Activated CD4-positive, CD25-positive, alpha-beta regulatory T cell treated with anti-CD3 and anti-CD28 coated beads, Interleukin-2, amount 50 U/mL, for 16 hours (primary cell): ENCODE data around the gene WNK1.
"Not testable (repeated sequence)": the region's sequence is repeated elsewhere in the genome, so short reads cannot be mapped to it uniquely, and the experiment has no call there.

Experiments
- DNase-seq: peaks from one replicate; pipeline ENCODE4 v3.0.0-alpha.2; 2020; ENCODE audit warnings: low read depth, low spot score

WNK1 gene

GRCh38 chr12:910416-910815, 158.0 kb downstream of the WNK1 start:
- DNase-seq = no peak

GRCh38 chr12:911191-911826, 158.9 kb downstream of the WNK1 start:
- DNase-seq = no peak

- DNase-seq = no peak
Observed at GRCh38 chr12:912466-913235, 160.3 kb downstream of the WNK1 start.

GRCh38 chr12:913919-914698, 161.7 kb downstream of the WNK1 start:
- DNase-seq = no peak

- no peak for DNase-seq
Observed at GRCh38 chr12:915090-915489, 162.7 kb downstream of the WNK1 start.

GRCh38 chr12:916240-916639, 163.9 kb downstream of the WNK1 start:
- DNase-seq = no peak

GRCh38 chr12:916712-917445, 164.5 kb downstream of the WNK1 start:
- no peak for DNase-seq

- DNase-seq = no peak
Observed at GRCh38 chr12:920676-921075, 168.3 kb downstream of the WNK1 start.

GRCh38 chr12:922285-922684, 169.9 kb downstream of the WNK1 start:
- DNase-seq = no peak

- no peak for DNase-seq
Observed at GRCh38 chr12:926641-927040, 174.3 kb downstream of the WNK1 start.

GRCh38 chr12:931060-931459, 178.7 kb downstream of the WNK1 start:
- no peak for DNase-seq

GRCh38 chr12:931591-931990, 179.2 kb downstream of the WNK1 start:
- no peak for DNase-seq

- DNase-seq = not testable (repeated sequence)
Observed at GRCh38 chr12:935891-936290, 183.5 kb downstream of the WNK1 start.

- no peak for DNase-seq
Observed at GRCh38 chr12:936377-937345, 184.3 kb downstream of the WNK1 start.

GRCh38 chr12:938810-939209, 186.4 kb downstream of the WNK1 start:
- no peak for DNase-seq

GRCh38 chr12:943051-943450, 190.7 kb downstream of the WNK1 start:
- DNase-seq = no peak

GRCh38 chr12:944211-944610, 191.8 kb downstream of the WNK1 start:
- no peak for DNase-seq

- no peak for DNase-seq
Observed at GRCh38 chr12:946212-946611, 193.8 kb downstream of the WNK1 start.

GRCh38 chr12:946631-947030, 194.3 kb downstream of the WNK1 start:
- DNase-seq = no peak

- no peak for DNase-seq
Observed at GRCh38 chr12:948238-948637, 195.9 kb downstream of the WNK1 start.
